Measurements from ENCODE around the gene CCL4L2. TPM values are rescaled to one million over a fixed set of nuclear protein-coding genes. Genes with fewer than 3 reads are reported as not detected.
"Not testable (repeated sequence)": the region's sequence is repeated elsewhere in the genome, so short reads cannot be mapped to it uniquely, and the experiment has no call there.

The CCL4L2 gene
- total RNA-seq, 1 experiment from 2014 or later, result not detected

- CTCF ChIA-PET, result no interaction called here
- no peaks in the 10 kb centered on the region for H4K20me1 ChIP-seq (ENCODE audit: low read length)
- ATAC-seq (no peak), DNase-seq (no peak)
- no peak overlapping the region for H3K4me2 ChIP-seq (ENCODE audit: low read length)
- no peaks in the 10 kb centered on the region for H3K9me3 ChIP-seq (ENCODE audit: low read length)
- 0 out of 2 replicates have a peak, but pooled peaks cover 5% of the 10 kb centered on the region for H3K27me3 ChIP-seq (ENCODE audit: low read length)
- H2AFZ ChIP-seq (ENCODE audit: low read length), result no peak overlapping the region
- H3K79me2 ChIP-seq (ENCODE audit: low read length), result no peaks in the 10 kb centered on the region
- H3K36me3 ChIP-seq (ENCODE audit: low read depth, low read length), result no peaks in the 10 kb centered on the region
- TF ChIP-seq CTCF (conservative IDR thresholded peaks at IDR 0.05; ENCODE audit: low read depth, low read length) (no peak), EZH2 (IDR thresholded peaks at IDR 0.05; ENCODE audit: low read length, unreplicated experiment) (no peak), EZH2phosphoT487 (IDR thresholded peaks at IDR 0.05; ENCODE audit: borderline replicate concordance, low read length) (no peak)
- POLR2A ChIA-PET (ENCODE audit: unreplicated experiment), result no interaction called here
- H3K27ac ChIP-seq (ENCODE audit: low read length), result no peak overlapping the region
- no peaks in the 10 kb centered on the region for H3K4me1 ChIP-seq (ENCODE audit: insufficient read depth, low read length)
- intact Hi-C loops (cut with micrococcal nuclease), result no loop called here
- H3K9ac ChIP-seq (ENCODE audit: low read length), result no peak overlapping the region
- H3K9me2 ChIP-seq (replicated peaks; ENCODE audit: low read length), result no peaks in the 10 kb centered on the region
- no TSS peak for BruUV-seq (replicated peaks)
- H3K4me3 ChIP-seq (ENCODE audit: low read length), result no peak overlapping the region
- H3F3A ChIP-seq (ENCODE audit: low read length, unreplicated experiment), result no peaks in the 10 kb centered on the region
Measured at GRCh38 chr17:36193216-36193775, 17.6 kb upstream of the CCL4L2 start.

DNA sequence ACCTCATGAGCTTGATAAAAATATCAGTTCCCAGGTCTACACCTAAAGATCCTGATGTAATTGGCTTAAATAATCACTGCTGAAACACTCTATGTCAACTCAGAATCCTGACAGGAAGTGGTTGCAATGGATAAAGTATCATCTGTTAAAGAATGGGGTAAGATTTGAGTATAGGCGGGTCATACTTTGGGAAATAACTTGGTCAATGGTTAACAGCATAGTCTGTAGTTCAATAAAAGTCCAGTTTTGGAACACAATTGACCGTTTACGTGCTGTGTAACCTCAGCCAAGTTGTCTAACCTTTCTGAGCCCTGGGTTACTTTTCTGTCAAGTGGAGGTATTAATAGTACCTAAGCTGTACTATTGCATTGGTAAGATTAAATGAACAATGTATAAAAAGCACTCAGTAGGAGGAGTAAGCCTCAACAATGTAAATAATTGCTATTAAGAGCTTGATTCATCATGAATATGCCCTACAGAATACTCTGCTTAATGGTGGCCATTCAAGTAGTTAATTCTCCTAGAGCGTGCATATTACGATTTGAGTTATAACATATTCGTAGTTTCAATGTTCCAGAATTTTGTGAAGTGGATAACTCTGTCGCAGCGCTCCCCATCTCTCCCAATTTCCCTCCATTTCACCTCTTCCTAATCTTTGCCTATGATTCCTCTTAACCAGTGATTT, 16.6 kb upstream of the CCL4L2 start:
- H3K4me3 ChIP-seq (ENCODE audit: low read length); CTCF ChIA-PET; H3K9me2 ChIP-seq (replicated peaks; ENCODE audit: low read length); H3K9me3 ChIP-seq (ENCODE audit: low read length); H3K27ac ChIP-seq (ENCODE audit: low read length); H4K20me1 ChIP-seq (ENCODE audit: low read length); H3K79me2 ChIP-seq (ENCODE audit: low read length); intact Hi-C loops (cut with micrococcal nuclease); H2AFZ ChIP-seq (ENCODE audit: low read length); BruUV-seq (replicated peaks); H3K36me3 ChIP-seq (ENCODE audit: low read depth, low read length); H3K9ac ChIP-seq (ENCODE audit: low read length); POLR2A ChIA-PET (ENCODE audit: unreplicated experiment); H3K4me1 ChIP-seq (ENCODE audit: insufficient read depth, low read length); H3K4me2 ChIP-seq (ENCODE audit: low read length); ATAC-seq; H3F3A ChIP-seq (ENCODE audit: low read length, unreplicated experiment); H3K27me3 ChIP-seq (ENCODE audit: low read length); DNase-seq: not testable (repeated sequence)

DNA sequence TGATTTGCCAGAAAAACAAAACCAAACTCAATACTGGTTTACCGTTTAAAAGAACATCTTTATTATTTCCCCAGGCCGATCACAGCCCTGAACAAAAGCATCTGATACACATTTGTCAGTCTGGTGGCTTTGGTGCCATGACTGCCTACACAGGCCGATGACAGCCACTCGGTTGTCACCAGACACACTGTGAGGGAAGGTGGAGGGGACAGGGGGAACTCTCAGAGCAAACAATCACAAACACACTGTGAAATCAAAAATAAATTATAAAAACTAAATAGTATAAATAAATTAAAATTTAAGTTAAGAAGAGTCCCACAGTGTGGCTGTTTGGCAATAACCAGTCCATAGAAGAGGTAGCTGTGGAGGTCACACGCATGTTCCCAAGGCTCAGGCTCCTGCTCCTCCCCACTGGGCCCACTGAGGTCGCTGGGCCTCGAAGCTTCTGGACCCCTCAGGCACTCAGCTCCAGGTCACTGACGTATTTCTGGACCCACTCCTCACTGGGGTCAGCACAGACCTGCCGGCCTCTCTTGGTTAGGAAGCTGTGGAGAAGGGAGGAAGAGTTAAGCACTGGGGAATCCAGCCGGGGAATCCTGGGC, 15.9 kb upstream of the CCL4L2 start:
- H3K9me3 ChIP-seq (ENCODE audit: low read length); H3K27ac ChIP-seq (ENCODE audit: low read length); H3K4me3 ChIP-seq (ENCODE audit: low read length); ATAC-seq; H3K9ac ChIP-seq (ENCODE audit: low read length); H3K4me2 ChIP-seq (ENCODE audit: low read length); BruUV-seq (replicated peaks); H3K4me1 ChIP-seq (ENCODE audit: insufficient read depth, low read length); H3K27me3 ChIP-seq (ENCODE audit: low read length); CTCF ChIA-PET; DNase-seq; H2AFZ ChIP-seq (ENCODE audit: low read length); H3K9me2 ChIP-seq (replicated peaks; ENCODE audit: low read length); H4K20me1 ChIP-seq (ENCODE audit: low read length); intact Hi-C loops (cut with micrococcal nuclease); H3K36me3 ChIP-seq (ENCODE audit: low read depth, low read length); H3F3A ChIP-seq (ENCODE audit: low read length, unreplicated experiment); H3K79me2 ChIP-seq (ENCODE audit: low read length); POLR2A ChIA-PET (ENCODE audit: unreplicated experiment): not testable (repeated sequence)
